ENCODE results near the gene PIEZO2. TPM values are rescaled to one million over a fixed set of nuclear protein-coding genes. Genes with fewer than 3 reads are reported as not detected.

PIEZO2 gene
- total and polyA plus RNA-seq, 2 of the 8 experiments (the other 6 are each of a cell fraction or from before 2014, with no cell fraction given), result 4.7 to 16.5 TPM

- FAIRE-seq, result no peak
- POLR2A ChIA-PET (ENCODE audit: partially characterized antibody), result no interaction called here
Measured at GRCh38 chr18:10770264-10770663, 379.1 kb downstream of the PIEZO2 start.

More at GRCh38 chr18:10770264-10770663, 379.1 kb downstream of the PIEZO2 start:
- Histone ChIP-seq H2AK5ac (ENCODE audit: low read depth, low read length) (no peak overlapping the region), H3K14ac (ENCODE audit: insufficient read length) (no peak overlapping the region), H3K56ac (replicated peaks; ENCODE audit: insufficient read length, low read depth, low read length) (no peak overlapping the region), H2BK120ac (replicated peaks; ENCODE audit: low read depth, low read length) (no peak overlapping the region), H4K20me1 (replicated peaks in 1 of 2; ENCODE audit: control insufficient read depth in 1 of 2, insufficient read depth in 2 of 2, low read length in 2 of 2) (no peaks in the 10 kb centered on the region), H2AFZ (ENCODE audit: low read length) (no peak overlapping the region), H3K36me3 (ENCODE audit: control insufficient read depth in 2 of 4, insufficient read depth in 4 of 4, low read length in 3 of 4) (no peaks in the 10 kb centered on the region; a peak in 1 of 8 replicates), H3K4me3 (ENCODE audit: extremely low read depth in 1 of 4, insufficient read depth in 2 of 4, low read depth in 3 of 4, low read length in 4 of 4) (no peak overlapping the region), H4K5ac (ENCODE audit: insufficient read length, low read depth, low read length) (no peak overlapping the region), H3K27me3 (replicated peaks in 1 of 4; ENCODE audit: control insufficient read depth in 3 of 4, extremely low read depth in 1 of 4, insufficient read depth in 3 of 4, low read length in 3 of 4) (no peaks in the 10 kb centered on the region), H3K9me3 (ENCODE audit: insufficient read depth in 2 of 2, low read depth in 1 of 2, low read length in 1 of 2) (no peaks in the 10 kb centered on the region), H3K79me1 (ENCODE audit: low read depth, low read length) (no peaks in the 10 kb centered on the region), H2BK12ac (ENCODE audit: low read depth, low read length) (no peak overlapping the region), H2BK5ac (ENCODE audit: low read depth, low read length) (no peak overlapping the region), H3K79me2 (ENCODE audit: control insufficient read depth in 1 of 2, insufficient read depth in 2 of 2, low read length in 2 of 2) (no peaks in the 10 kb centered on the region), H3K4me2 (ENCODE audit: insufficient read depth in 1 of 2, low read depth in 2 of 2, low read length in 2 of 2) (no peak overlapping the region), H3K23me2 (ENCODE audit: low read depth, low read length) (no peaks in the 10 kb centered on the region), H3K18ac (ENCODE audit: extremely low read depth, low read length) (no peak overlapping the region), H4K91ac (replicated peaks; ENCODE audit: insufficient read length, low read length) (no peak overlapping the region), H3K23ac (ENCODE audit: insufficient read length) (no peak overlapping the region), H2BK15ac (ENCODE audit: low read length) (no peak overlapping the region), H4K8ac (ENCODE audit: extremely low read depth, insufficient read depth, low read length) (no peak overlapping the region), H3K4ac (replicated peaks; ENCODE audit: insufficient read length, low read depth, low read length) (no peak overlapping the region), H3K9ac (replicated peaks in 1 of 4; ENCODE audit: extremely low read depth in 1 of 4, low read depth in 3 of 4, low read length in 3 of 4) (no peak overlapping the region), H3K4me1 (replicated peaks in 1 of 4; ENCODE audit: control insufficient read depth in 3 of 4, insufficient read depth in 4 of 4, low read length in 3 of 4) (no peaks in the 10 kb centered on the region), H2BK20ac (ENCODE audit: low read length) (no peak overlapping the region), H3K27ac (ENCODE audit: low read depth, low read length) (no peak overlapping the region)
- WGBS, 2 experiments (ENCODE audit: extremely low coverage in 1 of 2, insufficient coverage in 1 of 2, insufficient read length in 1 of 2, insufficient replicate concordance in 2 of 2, low coverage in 1 of 2, low lambda C conversion rate in 2 of 2, missing lambda C conversion rate in 1 of 2), result 96% methylated on average over 1 of the region's 2 CpGs; no CpG with 5 or more reads in 1 of the 2 experiments
- no peak for DNase-seq (ENCODE audit: low read depth in 1 of 2, low spot score in 2 of 2)
- CTCF ChIA-PET (ENCODE audit: partially characterized antibody), result interaction anchor here (4.3 kb wide), 1 partner anchor 16 kb away, joined by 21 read pairs; no protein-coding TSS in a partner anchor
- no peak for TF ChIP-seq KDM1A (IDR thresholded peaks at IDR 0.05; ENCODE audit: borderline replicate concordance, low read length)
- no peak for TF ChIP-seq ZNF274 (IDR thresholded peaks at IDR 0.05; ENCODE audit: borderline replicate concordance, extremely low read depth, low read length)
- TF ChIP-seq CREB1 (IDR thresholded peaks at IDR 0.05), result no peak
- no peak for TF ChIP-seq CEBPB (IDR thresholded peaks at IDR 0.05; ENCODE audit: low read depth, low read length)
- TF ChIP-seq SP2 (IDR thresholded peaks at IDR 0.05; ENCODE audit: low read length), result no peak
- TF ChIP-seq JUND (IDR thresholded peaks at IDR 0.05; ENCODE audit: low read length), result no peak
- no peak for TF ChIP-seq CTCF (IDR thresholded peaks at IDR 0.05; ENCODE audit: control extremely low read depth in 1 of 3, insufficient read depth in 1 of 3, low read depth in 1 of 3, low read length in 3 of 3)
- no peak for TF ChIP-seq KDM4A (IDR thresholded peaks at IDR 0.05; ENCODE audit: low read depth, low read length, severe bottlenecking)
